NOMO-1 treated with DMSO at 0.1 percent for 48 hours (cell line): ENCODE results near the gene SLC23A2.
"Not testable (repeated sequence)": the region's sequence is repeated elsewhere in the genome, so short reads cannot be mapped to it uniquely, and the experiment has no call there.

Experiments
- DNase-seq: peaks from one replicate; lab custom pipeline; 2025; ENCODE audit not compliant: unreplicated experiment; lab: John Stamatoyannopoulos, UW

Gene SLC23A2

DNA sequence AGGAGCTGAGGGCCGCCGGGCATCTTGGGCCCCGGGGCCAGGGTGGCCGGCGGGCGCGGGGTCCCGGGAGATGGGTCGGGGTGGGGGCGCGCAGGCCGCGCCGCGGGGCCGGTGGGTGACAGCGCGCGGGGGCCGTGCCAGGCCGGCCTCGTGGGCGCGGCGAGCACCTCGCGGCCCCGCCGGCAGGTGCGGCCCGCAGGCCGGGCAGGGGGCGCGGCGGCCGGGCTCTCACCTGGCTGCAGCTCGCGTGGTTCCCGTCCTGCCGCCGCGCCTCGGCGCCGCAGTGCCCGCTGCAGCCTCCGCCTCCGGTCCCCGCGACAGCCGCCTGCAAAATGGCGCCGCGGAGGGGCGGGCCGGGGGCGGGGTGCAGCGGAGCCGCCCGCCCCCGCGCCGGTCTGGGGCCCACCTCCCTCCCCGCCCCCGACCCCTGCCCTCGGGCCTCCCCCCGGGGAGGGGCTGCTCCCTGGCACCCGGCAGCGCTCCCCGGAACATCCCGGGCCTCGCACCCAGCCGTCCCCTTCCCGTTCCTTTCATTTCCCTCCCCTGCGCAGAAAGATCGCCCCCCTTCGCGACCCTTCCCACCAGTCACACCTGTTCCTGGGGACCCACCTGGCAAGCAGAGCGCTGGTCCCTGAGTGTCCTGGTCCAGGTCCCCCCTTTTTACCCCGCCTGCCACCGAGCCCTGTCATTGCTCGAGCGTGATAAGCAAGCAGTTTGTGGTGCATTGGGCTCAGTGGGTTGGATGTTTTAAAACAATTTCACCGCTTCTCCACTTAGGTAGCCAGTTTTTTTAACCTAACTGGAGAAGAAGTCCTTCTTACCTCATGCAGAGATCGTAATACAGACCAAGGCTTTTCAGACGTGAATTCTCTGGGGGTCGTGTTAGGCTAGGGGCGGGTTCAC is at the start of gene SLC23A2:
Gene SLC23A2 (minus strand): TSS at position 337 of the 903 bp plus-strand sequence. CDS start 68,948 bp downstream, outside the sequence.
- DNase-seq: peak; percentile 6

DNA sequence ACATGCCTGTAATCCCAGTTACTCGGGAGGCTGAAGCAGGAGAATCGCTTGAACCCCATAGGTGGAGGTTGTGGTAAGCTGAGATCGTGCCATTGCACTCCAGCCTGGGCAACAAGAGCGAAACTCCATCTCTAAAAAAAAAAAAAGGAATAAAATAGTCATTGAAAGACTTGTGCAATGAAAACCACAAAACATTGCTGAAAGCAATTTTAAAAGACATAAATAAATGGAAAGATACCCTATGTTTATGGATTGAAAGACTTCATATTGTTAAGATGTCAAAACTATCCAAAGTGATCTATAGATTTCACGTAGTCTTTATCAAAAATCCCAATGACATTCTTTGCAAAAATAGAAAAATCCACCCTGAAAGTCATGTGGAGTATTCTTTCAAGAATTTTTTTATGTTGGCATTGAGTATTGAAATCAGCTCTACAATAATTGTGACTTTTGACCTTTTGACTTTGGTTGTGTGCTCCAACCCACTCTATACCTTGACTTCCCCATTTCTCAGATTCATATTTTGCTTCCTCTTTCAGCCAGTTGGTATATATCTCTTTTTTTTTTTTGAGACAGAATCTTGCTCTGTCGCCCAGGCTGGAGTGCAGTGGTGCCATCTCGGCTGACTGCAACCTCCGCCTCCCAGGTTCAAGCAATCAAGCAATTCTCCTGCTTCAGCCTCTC is 45.5 kb upstream of the SLC23A2 start:
- peak; percentile 87 for DNase-seq

DNA sequence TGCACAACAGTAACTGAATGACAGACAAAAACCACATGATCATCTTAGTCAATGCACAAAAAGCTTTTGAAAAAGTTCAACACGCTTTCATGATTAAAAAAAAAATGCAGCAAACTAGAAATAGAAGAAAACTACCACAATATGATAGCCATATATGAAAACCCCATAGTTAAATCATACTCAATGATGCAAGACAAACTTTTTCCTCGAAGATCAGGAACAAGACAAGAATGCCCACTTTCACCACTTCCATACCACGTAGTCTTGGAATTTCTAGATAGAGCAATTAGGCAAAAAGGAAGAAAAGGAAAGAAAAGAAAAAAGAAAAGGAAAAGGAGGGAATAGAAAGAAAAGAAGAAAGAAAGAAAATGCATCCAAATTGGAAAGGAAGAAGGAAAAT is 44.6 kb upstream of the SLC23A2 start:
- DNase-seq: no peak

DNA sequence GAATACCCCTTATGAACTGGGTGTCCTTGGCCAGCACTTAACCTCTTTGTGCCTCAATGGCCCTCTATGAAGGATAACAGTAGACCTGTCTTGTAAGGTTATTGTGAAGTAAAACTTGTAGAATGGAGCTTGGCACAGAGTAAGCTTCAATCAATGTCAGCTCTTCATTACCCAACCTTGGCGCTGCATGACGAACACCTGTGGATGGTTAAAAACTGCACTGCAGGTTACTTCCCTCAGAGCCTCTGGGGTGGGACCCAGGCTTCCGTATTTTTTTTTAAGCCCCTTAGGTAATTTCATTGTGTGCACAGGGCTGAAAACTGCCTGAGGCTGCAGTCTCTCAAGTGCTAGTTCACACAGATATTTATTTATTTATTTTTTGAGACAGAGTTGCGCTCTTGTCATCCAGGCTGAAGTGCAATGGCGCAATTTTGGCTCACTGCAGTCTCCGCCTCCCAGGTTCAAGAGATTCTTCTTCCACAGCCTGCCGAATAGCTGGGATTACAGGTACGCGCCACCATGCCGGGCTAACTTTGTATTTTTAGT is 42.8 kb upstream of the SLC23A2 start:
- DNase-seq: no peak

DNA sequence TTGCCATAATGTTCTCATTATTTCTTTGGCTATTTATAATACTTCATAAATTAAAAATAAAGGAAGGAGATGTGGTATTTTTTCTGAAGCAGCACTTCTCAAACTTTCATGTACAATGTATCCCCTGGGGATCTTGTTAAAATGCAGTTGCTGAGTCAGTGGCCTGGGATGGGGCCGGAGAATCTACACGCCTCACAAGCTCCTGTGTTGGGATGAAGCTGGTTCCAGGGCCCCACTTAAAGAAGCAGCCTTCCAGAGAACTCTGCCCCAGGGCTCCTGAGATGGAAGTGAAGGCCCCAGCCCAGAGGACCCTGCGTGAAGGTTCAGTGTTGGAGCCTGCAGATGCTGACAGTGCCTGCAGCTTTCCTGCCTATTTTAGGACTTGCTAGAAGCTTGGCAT is 40.1 kb upstream of the SLC23A2 start:
- no peak for DNase-seq

DNA sequence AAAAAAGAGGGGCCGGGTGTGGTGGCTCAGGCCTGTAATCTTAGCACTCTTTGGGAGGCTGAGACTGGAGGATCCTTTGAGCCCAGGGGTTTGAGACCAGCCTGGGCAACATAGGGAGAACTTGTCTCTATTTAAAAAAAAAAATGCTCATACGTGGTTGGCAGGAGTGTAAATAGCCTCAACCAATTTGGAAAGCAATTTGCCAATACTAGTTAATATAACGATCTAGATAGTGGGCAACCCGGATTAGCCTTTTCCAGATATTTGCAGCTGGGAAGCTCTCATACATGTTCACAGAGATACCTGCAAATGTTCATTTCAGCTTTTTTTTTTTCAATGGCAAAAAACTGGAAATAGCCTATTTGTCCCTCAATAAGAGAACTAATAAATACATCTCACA is 39.0 kb upstream of the SLC23A2 start:
- DNase-seq: no peak

DNA sequence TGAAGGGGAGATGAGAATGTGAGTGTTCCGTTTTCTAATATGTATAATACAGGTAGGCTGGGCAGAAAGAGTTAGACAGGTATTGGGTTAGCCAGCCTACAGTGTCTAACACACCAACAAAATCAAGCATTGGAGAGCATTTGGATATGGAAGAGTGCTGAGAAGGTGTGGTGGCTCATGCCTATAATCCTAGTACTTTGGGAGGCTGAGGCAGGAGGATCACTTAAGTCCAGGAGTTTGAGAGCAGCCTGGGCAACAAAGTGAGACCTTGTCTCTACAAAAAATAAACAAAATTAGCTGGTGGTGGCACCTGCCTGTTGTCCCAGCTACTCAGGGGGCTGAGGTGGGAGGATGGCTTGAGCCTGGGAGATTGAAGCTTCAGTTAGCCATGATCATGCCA is 38.6 kb upstream of the SLC23A2 start:
- DNase-seq: no peak

DNA sequence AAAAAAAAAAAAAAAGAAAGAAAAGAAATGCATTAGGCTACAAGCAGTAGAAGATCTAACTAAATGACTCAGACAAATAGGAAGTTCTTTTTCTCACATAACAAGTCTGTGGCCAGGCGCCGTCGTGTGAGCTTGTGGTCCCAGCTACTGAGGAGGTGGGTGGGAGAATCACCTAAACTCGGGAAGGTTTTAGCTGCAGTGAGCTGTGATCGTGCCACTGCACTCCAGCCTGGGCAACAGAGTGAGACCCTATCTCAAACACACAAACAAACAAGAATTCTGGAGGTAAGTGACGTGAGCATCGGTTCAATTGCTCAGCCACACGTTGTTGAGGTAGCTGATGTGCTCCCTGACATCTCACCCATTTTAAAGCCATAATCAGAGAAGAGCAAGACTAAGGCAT is 37.9 kb upstream of the SLC23A2 start:
- DNase-seq: no peak

DNA sequence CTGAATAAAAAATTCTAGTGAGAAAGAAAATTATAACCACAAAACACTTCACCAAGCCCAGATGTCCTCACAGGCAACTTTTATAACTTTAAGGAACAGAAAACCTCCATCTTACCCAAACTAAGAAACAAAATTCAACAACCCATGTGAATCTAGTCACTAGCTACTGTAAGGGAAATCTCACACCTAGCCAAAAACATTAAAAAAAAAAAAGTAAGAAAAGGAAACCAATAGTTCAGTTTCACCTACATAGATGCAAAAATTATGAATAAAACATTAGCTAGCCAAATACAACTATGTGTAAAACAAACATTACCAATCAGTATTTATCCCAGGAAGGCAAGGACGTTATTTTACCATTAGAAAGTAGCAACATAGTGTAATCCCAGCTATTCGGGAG is 35.5 kb upstream of the SLC23A2 start:
- DNase-seq: no peak

DNA sequence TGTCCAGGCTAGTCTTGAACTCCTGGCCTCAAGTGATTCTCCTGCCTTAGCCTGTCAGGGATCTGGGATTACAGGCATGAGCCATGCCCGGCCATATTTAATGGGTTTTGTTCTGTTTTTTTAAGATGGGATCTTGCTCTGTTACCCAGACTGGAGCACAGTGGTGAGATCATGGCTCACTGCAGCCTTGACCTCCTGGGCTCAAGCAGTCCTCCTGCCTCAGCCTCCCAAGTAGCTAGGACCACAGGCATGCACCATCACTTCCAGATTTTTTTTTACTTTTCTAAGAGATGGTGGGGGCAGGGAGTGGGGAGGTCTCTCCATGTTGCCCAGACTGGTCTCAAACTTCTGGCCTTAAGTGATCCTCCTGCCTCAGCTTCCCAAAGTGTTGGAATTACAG is 34.2 kb upstream of the SLC23A2 start:
- DNase-seq: not testable (repeated sequence)

DNA sequence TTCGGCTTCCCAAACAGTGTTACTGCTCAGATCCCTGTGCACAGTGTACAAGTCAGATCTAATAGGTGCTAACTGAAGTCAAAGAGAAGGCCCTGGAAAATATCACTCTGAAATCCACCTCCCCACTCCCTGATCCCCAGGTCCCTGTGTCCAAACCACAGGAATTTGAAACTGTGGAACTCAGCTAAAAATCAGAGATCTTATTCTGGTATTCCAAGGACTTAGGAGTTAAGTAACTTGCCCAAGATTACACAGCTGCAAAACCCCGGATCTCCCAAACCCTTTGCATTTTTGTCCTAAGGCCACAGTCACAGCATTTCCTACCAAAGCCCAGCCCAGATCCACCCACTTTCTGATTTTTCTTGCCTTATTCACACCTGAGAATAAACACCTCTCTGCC is 32.3 kb upstream of the SLC23A2 start:
- DNase-seq: no peak

DNA sequence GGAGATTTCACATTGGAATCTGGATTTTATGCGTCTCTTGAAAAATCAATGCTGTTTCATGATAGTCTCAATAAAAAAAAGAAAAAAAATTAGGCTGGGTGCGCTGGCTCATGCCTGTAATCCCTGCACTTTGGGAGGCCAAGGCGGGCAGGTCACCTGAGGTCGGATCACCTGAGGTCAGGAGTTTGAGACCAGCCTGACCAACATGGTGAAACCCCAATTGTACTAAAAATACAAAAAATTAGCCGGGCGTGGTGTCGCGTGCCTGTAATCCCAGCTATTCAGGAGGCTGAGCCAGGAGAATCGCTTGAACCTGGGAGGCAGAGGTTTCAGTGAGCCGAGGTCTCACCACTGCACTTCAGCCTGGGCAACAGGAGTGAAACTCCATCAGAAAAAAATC is 30.4 kb upstream of the SLC23A2 start:
- not testable (repeated sequence) for DNase-seq

DNA sequence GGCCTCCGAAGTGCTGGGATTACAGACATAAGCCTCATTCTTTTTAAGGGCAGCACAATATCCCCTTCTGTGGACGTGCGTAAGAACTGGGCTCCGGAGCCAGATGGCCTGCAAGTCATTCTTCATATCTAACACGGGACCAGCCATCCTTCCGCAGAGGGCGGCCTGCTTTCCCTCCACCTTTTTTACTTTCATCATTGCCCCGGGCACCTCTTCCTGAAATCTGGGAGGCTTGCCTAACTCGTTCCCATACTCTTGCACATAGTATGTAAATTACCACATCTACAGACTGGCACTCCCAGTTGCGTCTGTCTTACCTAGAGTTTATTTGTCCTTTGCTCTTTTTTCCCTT is 29.9 kb upstream of the SLC23A2 start:
- DNase-seq: no peak

DNA sequence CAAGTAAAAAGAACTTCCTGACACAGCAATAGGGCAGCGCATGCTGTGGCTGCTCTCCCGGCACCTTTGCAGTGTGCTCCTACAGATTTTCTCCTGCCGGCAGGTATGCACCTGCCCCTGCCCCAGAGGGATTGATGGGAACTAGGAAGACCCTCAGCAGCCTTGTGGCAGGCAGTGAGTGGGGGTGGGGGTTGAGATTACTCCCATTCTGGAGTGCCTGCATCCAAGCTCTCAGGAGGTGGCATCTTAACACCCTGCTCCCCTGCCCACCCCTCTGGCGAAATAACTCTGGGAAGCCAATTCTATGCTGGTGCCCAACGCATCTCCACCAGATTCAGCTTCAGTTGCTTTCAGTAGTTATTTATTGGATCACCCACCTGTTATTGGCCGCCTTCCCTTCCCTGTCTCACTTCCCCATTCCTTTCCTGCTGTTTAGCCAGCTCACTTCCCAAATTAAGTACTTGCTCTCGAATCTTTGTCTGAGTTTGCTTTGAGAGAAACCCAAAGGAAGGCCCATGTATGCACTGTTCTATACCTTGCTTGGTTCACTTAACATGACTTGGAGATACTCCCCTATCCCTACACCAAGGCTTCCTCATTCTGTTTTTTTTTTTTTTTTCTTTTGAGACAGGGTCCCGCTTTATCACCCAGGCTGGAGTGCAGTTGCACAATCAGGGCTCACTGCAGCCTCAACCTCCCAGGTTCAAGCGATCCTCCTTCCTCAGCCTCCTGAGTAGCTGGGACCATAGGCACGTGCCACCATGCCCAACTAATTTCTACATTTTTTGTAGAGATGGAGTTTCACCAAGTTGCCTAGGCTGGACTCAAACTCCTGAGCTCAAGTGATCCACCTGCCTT is 29.3 kb upstream of the SLC23A2 start:
- DNase-seq: peak; percentile 18

DNA sequence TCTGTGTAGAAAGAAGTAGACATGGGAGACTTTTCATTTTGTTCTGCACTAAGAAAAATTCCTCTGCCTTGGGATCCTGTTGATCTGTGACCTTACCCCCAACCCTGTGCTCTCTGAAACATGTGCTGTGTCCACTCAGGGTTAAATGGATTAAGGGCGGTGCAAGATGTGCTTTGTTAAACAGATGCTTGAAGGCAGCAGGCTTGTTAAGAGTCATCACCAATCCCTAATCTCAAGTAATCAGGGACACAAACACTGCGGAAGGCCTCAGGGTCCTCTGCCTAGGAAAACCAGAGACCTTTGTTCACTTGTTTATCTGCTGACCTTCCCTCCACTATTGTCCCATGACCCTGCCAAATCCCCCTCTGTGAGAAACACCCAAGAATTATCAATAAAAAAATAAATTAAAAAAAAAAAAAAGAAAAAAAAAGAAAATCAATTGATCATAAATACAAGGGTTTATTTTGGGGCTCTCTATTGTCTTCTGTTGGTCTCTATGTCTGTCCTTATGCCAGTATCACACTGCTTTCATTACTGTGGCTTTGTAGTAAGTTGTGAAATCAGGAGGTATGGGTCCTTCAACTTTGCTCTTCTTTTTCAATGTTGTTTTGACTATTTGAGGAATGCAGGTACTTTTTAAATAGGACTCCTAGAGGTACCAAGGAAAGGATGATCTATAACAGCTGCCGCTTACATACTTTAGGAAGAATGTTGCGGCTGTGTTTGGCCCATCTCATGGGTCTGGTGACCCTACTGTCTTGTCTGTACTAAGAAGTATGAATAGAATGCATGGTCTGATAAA is 27.1 kb upstream of the SLC23A2 start:
- not testable (repeated sequence) for DNase-seq

DNA sequence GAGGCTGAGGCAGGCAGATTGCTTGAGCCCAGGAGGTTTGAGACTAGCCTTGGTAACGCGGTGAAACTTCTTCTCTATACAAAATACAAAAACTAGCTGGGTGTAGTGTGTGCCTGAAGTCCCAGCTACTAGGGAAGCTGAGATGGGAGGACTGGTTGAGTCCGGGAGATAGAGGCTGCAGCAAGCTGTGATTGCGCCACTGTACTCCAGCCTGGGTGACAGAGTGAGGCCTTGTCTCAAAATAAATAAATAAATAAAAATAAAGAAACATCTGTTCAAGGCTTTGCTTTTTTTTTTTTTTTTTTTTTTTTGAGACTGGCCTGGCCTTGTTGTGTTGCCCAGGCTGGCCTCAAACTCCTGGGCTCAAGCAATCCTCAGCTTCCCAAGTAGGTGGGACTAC is 23.7 kb upstream of the SLC23A2 start:
- no peak for DNase-seq

DNA sequence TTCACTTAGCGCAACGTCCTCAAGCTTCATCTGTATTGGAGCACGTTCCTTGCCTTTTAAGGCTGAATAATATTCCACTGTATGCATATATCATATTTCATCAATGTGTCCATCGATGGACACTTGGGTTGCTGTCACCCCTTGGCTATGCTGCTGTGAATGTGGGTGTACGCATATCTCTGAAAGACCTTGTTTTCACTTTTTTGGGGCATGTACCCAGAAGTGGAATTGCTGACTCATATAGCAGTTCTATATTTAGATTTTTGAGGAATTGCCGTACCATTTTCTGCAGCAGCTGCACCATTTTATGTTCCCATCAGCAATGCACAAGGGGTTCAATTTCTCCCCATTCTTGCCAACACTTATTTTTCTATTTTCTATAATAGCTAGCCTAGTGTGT is 22.8 kb upstream of the SLC23A2 start:
- no peak for DNase-seq

DNA sequence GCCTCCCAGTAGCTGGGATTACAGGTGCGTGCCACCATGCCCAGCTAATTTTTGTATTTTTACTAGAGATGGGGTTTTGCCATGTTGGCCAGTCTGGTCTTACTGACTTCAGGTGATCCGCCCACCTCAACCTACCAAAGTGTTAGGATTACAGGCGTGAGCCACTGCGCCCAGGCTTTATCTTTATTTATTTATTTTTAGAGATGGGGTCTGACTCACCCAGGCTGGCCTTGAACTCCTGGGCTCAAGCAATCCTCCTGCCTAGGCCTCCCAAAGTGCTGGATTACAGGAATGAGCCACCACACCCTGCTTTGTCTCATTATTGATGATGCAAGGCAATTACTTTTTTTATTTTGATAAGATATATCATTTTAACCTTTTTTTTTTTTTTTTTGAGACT is 21.9 kb upstream of the SLC23A2 start:
- not testable (repeated sequence) for DNase-seq

DNA sequence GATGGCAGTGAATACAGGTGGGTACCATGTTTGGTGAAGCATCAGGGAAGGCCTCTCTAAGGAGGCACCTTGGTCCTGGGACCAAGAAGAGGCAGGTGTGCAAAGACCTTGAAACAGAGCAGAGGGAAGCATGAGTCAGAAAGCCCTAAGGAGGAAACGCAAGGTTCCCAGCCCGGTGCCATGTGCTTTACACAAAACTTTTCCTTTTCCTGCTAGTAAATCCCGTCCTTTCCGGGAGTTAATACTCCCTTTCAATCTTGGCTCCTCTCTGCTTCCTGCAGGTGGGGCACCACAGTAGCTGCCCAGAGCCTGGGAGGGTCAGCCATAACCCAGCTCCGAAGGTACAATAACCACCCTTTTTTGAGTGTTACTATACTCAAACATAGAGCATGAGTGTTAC is 19.4 kb upstream of the SLC23A2 start:
- no peak for DNase-seq

DNA sequence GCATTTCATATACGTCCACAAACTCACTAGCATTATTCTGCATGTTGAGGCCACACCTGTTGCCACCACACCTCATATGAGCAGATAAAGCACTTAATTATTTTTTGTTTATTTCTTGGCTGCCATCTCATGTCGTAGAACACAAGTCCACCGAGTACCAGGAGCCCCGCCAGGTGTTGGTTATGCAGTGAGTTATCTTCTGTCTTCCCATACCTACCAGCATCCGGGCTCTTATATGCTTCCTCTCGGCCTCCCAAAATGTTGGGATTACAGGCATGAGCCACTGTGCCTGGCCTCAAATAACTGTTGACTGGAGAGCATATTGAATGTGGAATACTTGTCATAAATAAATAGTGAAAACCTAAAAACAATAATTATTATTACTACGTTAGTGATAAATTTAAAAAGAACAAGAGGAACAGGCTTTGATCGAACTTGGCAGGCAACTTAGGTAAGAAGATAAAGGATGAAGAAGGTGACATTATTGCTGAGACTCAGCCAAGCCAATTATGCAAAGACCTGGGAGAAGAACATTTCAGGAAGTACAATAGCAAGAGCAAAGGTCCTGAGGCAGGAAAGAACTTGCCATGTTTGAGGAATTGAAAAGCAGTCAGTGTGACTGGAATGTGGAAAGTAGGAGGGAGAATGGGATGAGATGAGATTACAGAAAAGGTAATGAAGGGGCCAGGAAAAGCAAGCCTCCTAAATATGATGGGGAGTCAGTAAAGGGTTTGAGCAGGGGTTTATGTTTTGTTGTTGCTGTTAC is 12.6 kb upstream of the SLC23A2 start:
- DNase-seq: no peak
